DMS79 (cell line): ENCODE data around the gene TNKS1BP1.
"Not testable (repeated sequence)": the region's sequence is repeated elsewhere in the genome, so short reads cannot be mapped to it uniquely, and the experiment has no call there.

Source experiments
- DNase-seq: peaks from one replicate; lab custom pipeline; 2025; lab: John Stamatoyannopoulos, UW

The TNKS1BP1 gene

DNA sequence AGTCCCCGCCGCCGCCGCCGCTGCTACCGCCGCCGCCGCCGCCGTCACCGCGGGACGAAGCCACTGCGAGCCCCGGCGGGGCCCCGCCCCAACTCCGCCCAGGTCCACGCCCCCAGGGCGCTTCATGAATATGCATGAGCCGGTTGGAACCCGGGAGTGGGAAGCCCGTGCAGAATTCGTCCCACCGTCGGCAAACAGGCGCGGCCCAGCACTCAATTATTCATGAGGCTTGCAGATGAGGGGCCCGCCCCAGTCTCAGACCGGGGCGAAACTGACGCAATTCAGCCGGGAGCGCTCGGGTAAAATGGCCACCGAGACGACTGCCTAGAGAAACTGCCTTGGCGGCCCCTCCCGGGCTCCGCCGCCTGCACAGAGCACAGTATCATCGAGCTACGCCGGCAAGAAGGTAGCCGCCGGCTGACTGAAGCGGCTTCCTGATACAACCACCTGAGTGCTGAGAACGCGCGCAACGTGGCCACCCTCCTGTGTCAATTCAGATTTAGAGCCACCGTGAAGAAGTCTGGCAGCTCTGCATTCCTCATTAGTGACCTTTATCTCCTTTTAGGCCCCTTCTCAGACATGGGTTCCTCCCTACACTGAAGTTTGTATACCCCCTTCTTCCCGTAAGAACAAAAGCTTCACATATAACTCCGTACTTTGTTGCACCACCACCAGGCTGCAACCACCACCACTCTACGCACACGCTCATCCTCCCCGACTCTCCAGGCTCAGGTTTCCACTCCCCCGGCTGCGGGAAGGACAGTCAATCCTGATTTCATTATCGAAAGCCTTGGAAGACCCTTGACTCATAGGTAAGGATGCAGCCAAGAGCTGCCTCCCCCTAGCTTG lies at the start of gene TNKS1BP1:
Gene TNKS1BP1, minus strand, starts transcription at position 67 of the 849 bp plus-strand sequence. CDS start 3,067 bp downstream, outside the sequence.
- DNase-seq: peak; percentile 93

GRCh38 chr11:57373146-57373545 lies 48.4 kb upstream of the TNKS1BP1 start:
- no peak for DNase-seq

GRCh38 chr11:57370941-57371340 lies 46.2 kb upstream of the TNKS1BP1 start:
- DNase-seq: no peak

GRCh38 chr11:57370251-57370650 lies 45.5 kb upstream of the TNKS1BP1 start:
- DNase-seq: no peak

DNA sequence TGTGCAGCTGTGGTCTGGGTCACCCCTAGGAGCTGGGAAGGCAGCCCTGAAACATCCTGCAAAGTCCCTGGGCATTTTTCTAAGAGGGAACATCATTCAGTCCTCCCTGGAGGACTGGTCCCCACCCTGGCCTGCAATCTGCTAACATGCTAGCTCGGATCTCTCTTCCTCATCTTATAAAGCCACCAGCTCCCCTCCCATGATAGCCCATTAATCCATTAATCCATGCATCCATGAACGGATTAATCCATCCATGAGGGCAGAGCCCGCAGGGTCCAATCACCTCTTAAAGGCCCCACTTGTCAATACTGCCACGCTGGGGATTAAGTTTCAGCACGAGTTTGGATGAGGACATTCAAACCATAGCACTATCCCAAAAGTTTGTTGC lies 44.1 kb upstream of the TNKS1BP1 start:
- no peak for DNase-seq

DNA sequence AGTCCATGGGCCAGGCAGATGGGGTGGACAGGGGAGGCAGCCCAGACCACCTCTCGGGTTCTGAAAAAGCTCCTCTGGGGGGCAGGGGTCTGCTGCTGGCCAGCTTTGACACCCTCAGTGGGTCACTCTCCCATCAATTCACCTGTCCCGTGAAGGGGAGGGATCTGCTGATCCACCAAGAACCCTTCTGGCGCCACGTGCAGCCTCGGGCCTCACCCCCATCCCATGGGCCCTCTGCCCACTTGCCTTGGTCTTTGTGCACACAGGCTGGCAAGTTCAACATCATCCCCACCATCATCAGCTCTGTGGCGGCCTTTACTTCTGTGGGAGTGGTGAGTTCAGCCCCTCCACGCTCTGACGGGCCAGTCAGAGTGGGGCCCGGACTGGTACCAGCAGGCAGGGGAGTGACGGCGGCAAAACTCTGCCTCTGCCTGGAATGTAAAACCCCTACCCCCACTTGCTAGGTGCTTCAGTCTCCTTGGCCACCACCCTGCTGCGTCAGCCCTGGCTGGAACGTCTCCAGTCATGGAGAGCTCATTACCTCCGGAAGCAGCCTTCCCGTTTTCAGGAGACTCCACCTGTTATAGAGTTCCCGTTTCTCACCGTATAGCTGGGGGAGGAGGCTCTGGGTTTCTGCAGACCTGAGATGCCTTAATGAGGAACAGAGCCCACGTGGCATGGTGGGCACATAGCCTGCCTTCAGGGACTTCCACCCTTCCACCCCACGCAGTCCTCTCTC lies 43.5 kb upstream of the TNKS1BP1 start:
- peak; percentile 17 for DNase-seq

GRCh38 chr11:57364851-57365660 lies 40.3 kb upstream of the TNKS1BP1 start:
- DNase-seq: no peak

DNA sequence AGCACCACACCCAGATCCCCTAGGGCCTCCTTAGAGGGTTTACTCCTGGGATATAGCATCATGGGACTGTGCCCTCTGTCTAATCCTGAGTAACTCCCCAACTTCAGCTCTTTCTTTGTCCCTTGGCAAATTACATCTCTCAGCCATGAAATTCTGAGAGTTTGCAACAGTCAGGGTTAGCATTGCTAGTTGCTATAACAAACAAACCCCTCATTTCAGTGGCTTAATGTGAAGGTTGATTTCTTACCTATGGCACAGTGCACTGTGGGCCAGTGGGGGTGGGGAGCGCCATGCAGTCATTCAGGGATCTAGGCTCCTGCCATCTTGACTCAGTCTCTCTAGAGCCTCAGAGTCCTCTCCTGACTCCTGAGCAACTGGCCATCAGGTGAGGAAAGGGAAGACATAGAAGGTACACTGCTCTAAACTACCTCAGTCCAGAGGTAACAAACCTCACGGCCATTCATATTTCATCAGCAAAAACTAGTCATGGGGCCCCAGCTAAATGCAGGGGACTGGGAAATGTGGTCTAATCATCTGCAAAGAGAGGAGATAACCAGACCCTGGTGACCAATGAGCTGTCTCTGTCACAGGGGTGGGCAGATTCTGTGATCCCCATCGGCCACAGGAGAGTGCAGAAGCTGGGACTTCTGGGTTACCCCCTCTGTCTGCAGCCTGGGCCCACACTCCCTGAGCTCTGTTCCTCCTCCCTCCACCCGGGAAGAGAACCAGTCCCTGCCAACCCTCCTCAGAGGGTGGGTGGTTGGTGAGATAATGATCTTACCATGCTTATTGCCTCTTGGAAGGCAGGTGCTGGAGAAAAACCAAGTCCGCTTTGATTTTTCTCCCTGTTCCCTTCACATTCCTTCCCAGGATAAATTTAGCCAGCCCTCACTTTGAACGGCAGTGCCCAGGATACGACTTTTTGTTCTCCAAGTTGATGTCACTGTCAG lies 38.7 kb upstream of the TNKS1BP1 start:
- DNase-seq: no peak

DNA sequence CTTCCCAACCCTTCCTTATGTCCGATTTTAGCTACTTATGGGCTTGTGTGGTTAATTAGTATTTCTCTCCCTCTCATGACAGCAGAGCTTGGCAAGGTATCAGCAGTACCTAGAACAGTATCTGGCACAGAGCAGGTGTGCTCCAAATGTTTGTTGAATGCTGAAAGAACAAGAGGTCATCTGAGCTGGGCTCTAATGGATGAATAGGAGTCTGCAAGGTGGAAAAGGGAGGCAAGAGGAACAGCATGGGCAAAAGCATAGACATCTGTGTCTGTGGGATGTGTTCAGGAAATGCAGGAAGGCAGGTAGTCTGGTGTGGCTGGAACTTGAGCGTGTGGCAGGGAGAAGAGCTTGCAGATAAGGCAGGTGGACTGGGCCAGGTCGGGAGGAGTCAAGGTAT lies 37.2 kb upstream of the TNKS1BP1 start:
- DNase-seq: no peak

GRCh38 chr11:57361420-57361819 lies 36.7 kb upstream of the TNKS1BP1 start:
- DNase-seq: not testable (repeated sequence)

- DNase-seq: no peak
Measured at GRCh38 chr11:57360991-57361390, 36.2 kb upstream of the TNKS1BP1 start.

DNA sequence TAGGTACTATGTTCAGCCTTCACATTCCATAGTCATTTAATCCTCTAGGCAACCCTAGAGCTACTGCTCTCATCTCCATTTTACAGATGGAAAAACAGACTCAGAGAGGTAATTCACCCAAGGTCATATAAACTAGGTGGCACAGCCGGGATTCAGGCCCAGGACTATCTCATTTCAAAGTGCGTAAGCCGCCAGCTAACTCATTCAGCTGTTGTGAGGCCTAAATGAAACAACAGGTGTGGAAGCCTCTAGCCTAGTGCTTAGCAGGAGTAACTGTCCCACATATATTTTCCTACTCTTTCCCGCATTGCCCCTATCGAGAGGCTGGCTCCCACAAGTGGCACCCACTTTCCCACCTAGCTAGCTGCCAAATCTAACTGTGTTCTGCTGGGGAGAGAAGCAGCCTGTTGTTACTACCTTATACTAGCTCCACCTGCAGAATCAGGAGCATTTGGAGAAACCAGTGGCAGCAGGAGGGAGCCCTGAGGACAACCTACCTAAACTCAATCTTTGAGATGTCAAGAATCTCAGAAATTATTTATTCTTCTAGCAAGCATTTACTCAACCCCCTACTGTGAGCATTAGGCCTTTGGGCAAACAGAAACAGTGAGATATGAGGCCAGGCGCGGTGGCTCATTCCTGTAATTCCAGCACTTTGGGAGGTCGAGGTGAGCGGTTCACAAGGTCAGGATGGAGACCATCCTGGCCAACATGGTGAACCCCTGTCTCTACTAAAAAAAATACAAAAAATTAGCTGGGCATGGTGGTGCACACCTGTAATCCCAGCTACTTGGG lies 35.3 kb upstream of the TNKS1BP1 start:
- no peak for DNase-seq

- DNase-seq: no peak
Measured at GRCh38 chr11:57359396-57359795, 34.6 kb upstream of the TNKS1BP1 start.

DNA sequence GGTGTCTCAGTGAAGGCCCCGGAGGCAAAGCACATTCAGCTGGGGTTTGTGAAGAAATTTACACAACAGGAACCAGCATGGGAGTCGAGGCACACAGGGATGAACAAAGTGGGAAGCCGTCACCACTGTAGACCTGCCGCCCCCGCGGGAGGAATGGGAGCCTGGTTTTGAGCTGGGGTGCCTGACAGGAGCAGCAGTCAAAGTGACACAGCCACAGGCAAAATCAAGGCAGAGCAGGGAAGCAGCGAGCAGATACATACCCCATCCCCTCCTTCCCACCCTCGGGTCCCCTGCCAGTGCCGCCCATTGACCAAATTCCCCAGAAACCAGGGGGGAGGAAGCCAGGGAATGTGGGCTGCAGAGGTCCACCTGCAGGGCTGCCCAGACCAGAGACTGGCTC lies 34.2 kb upstream of the TNKS1BP1 start:
- no peak for DNase-seq

DNA sequence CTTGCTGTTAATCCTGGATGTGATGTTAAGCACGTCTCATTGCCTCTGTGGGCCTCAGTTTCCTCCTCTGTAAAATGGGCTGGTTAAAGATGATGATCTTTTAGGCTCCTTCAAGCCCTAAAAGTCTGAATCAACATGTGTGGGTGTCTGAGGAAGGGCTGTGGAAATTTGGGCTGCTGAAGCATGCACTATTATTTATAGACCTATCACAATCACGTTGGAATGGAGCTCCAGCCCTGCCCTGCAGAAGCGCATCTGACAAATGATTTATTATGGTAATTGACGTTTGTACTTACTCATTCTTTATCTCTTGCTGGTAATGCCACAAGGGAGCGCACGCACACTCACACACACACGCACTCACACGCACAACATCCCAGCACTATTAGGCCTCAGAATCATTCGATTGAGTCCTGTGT lies 33.8 kb upstream of the TNKS1BP1 start:
- no peak for DNase-seq

- no peak for DNase-seq
Measured at GRCh38 chr11:57357856-57358255, 33.1 kb upstream of the TNKS1BP1 start.

DNA sequence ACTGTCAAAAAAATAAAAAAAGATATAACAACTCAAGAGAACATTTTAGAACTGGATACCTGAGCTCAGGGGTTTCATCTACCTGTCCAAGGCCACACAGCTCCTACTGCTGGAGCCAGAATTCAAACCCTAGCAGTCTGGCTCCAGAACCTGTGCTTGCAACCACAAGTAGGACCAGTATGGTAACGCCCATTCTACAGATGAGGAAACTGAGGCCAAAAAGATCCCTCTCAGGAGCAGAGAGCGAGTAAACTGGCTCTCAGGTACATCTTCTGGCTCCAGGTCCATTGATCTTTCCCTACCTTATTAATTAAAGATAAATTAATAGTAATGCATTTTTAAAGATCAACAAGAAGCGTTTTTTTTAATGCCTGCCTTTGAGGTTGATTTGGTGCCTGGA lies 32.6 kb upstream of the TNKS1BP1 start:
- DNase-seq: no peak

- no peak for DNase-seq
Measured at GRCh38 chr11:57356268-57356667, 31.5 kb upstream of the TNKS1BP1 start.

DNA sequence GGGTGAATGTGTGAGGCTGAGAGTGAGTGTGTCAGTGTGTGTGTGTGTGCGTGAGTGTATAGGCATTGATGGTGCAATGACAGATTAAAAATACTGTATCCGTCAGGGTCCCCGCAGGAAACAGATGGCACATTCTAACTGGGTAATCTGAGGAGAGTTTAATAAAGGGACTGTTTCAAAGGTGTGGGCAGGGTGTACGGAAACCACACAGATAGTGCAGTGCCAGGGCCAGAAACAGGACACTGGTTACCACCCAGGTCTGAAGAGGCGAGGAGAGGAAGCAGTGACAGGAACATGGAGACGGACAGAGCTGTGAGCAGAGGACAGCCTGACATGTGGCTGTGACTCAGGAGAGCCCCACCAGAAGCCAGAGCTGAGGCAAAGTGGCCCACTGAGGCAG lies 29.9 kb upstream of the TNKS1BP1 start:
- DNase-seq: no peak

DNA sequence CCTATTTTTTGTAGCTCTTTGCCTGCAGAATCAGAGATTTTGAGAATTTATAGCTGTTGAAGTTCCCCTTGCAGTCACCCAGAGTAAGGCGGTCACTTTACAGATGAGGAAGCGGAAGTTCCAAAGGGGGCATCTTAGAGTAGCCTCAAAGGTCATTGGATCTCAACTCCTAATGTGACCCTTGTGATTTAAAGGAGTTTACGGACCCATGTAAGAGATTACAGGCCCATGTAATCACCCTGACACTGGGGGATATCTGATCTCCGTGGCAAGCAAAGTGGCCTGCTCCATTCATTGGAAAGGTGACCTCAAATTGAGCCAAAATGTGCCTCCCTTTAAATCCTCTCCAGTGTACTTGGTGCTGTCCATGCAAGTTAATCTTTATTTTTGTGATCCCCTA lies 29.1 kb upstream of the TNKS1BP1 start:
- DNase-seq: no peak
